SK-N-SH (cell line): Measurements from ENCODE around the gene CCS.

Source experiments
- CTCF ChIP-seq: fragments of 200-600 bp; sonication (generic); IDR thresholded peaks from 2 replicates; pipeline ENCODE4 v1.6.1; 2017; ENCODE audit warnings: antibody characterized with exemption, mild to moderate bottlenecking, moderate library complexity
- EP300 ChIP-seq, 2 experiments: IDR thresholded peaks; 2 replicates each; pipeline versions ENCODE4 v1.4.0 to v1.6.1; 2012; ENCODE audit warnings: borderline replicate concordance in 1 of 2, low read depth in 1 of 2, low read length in 1 of 2
- EZH2phosphoT487 ChIP-seq: fragments of 200-600 bp; sonication (generic); IDR thresholded peaks from 2 replicates; pipeline ENCODE4 v1.6.1; 2017; ENCODE audit warnings: low read depth, mixed run types, mild to moderate bottlenecking, antibody characterized with exemption, moderate library complexity, borderline replicate concordance
- FOSL2 ChIP-seq: IDR thresholded peaks from 2 replicates; pipeline ENCODE4 v1.4.0; 2012; ENCODE audit warnings: low read depth, mild to moderate bottlenecking, moderate library complexity, borderline replicate concordance
- MXI1 ChIP-seq: IDR thresholded peaks from 2 replicates; pipeline ENCODE4 v1.6.1; 2012; ENCODE audit warnings: mild to moderate bottlenecking, low read depth, low read length, improper control_type of control experiment
- POLR2AphosphoS5 ChIP-seq: IDR thresholded peaks from 2 replicates; pipeline ENCODE4 v1.6.1; 2012; ENCODE audit warnings: low read depth, low read length
- RAD21 ChIP-seq: IDR thresholded peaks from 2 replicates; pipeline ENCODE4 v1.6.1; 2012; ENCODE audit warnings: mild to moderate bottlenecking, low read length
- REST ChIP-seq: IDR thresholded peaks from 2 replicates; pipeline ENCODE4 v1.6.1; 2012; ENCODE audit warnings: mild to moderate bottlenecking, low read depth, low read length, moderate library complexity
- TAF1 ChIP-seq: IDR thresholded peaks from 2 replicates; pipeline ENCODE4 v1.6.1; 2012; ENCODE audit warnings: low read depth, mild to moderate bottlenecking, low read length, moderate library complexity, borderline replicate concordance
- ZBTB33 ChIP-seq: IDR thresholded peaks from 2 replicates; pipeline ENCODE4 v1.4.0; 2012; ENCODE audit warnings: low read depth, borderline replicate concordance

- TF ChIP-seq CTCF (no peak), POLR2AphosphoS5 (no peak), EZH2phosphoT487 (no peak), TAF1 (no peak), EP300 (IDR thresholded peaks at IDR 0.05; ENCODE audit: borderline replicate concordance in 1 of 2, low read depth in 1 of 2, low read length in 1 of 2) (no peak), RAD21 (no peak), FOSL2 (no peak), MXI1 (no peak), REST (no peak), ZBTB33 (no peak)
Observed at GRCh38 chr11:66625041-66625751, 32.2 kb downstream of the CCS start.
